ENCODE data around the gene STK40. TPM values are rescaled to one million over a fixed set of nuclear protein-coding genes. Genes with fewer than 3 reads are reported as not detected.

Gene STK40
- total RNA-seq, 1 donor, result 16.9 TPM

DNA sequence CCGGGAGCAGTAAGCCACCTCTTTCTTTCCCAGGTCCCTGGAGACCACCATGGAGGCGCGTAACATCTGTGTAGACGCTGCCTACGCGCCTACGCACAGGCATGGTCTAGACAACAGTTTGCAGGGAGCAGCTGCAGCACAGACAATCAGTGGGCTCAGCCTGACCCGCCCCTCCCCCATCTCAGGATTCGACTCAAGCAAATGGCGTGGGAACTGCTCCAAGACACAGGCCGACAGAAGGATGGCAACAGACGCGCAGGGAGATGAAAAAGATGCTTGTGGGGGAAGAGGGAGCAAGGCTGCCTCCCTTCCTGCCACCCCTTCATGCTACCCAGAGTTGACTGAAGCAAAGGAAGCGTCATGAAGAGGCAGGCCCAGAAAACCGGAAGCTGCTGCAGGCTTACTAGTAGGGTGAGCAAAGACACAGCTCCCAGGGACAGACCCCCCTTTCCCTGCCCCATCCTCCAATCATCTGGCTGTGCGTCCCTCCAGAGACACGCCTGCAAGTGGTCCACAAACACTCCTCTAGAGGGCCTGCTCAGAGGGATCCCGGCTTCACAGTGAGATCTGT is 19.5 kb downstream of the STK40 start:
- peaks cover 66% of the 10 kb centered on the region for H3K4me1 ChIP-seq (ENCODE audit: insufficient read depth, low read length)

GRCh38 chr1:36365381-36365780 is 20.3 kb downstream of the STK40 start:
- no peak overlapping the region for H3K4me3 ChIP-seq (ENCODE audit: low read length)
- H3K4me1 ChIP-seq (ENCODE audit: insufficient read depth, low read length), result peaks cover 64% of the 10 kb centered on the region
- H3K9me3 ChIP-seq (ENCODE audit: low read depth, low read length), result no peaks in the 10 kb centered on the region
- H3K27me3 ChIP-seq (ENCODE audit: insufficient read depth, low read length), result no peaks in the 10 kb centered on the region

More for the DNA sequence above, 19.5 kb downstream of the STK40 start:
- Histone ChIP-seq H3K9me3 (ENCODE audit: low read depth, low read length) (no peaks in the 10 kb centered on the region), H3K27me3 (ENCODE audit: insufficient read depth, low read length) (no peaks in the 10 kb centered on the region), H3K4me3 (ENCODE audit: low read length) (no peak overlapping the region)

- Histone ChIP-seq H3K9me3 (ENCODE audit: low read depth, low read length) (no peaks in the 10 kb centered on the region), H3K4me1 (ENCODE audit: insufficient read depth, low read length) (peaks cover 26% of the 10 kb centered on the region), H3K4me3 (ENCODE audit: low read length) (no peak overlapping the region), H3K27me3 (ENCODE audit: insufficient read depth, low read length) (no peaks in the 10 kb centered on the region)
Measured at GRCh38 chr1:36359911-36360550, 25.7 kb downstream of the STK40 start.

- H3K4me1 ChIP-seq (ENCODE audit: insufficient read depth, low read length), result peaks cover 20% of the 10 kb centered on the region
- H3K9me3 ChIP-seq (ENCODE audit: low read depth, low read length), result no peaks in the 10 kb centered on the region
- no peak overlapping the region for H3K4me3 ChIP-seq (ENCODE audit: low read length)
- H3K27me3 ChIP-seq (ENCODE audit: insufficient read depth, low read length), result no peaks in the 10 kb centered on the region
Measured at GRCh38 chr1:36359383-36359782, 26.3 kb downstream of the STK40 start.

- Histone ChIP-seq H3K27me3 (ENCODE audit: insufficient read depth, low read length) (no peaks in the 10 kb centered on the region), H3K9me3 (ENCODE audit: low read depth, low read length) (no peaks in the 10 kb centered on the region), H3K4me1 (ENCODE audit: insufficient read depth, low read length) (peaks cover 20% of the 10 kb centered on the region), H3K4me3 (ENCODE audit: low read length) (no peak overlapping the region)
Measured at GRCh38 chr1:36358514-36359084, 27.1 kb downstream of the STK40 start.

DNA sequence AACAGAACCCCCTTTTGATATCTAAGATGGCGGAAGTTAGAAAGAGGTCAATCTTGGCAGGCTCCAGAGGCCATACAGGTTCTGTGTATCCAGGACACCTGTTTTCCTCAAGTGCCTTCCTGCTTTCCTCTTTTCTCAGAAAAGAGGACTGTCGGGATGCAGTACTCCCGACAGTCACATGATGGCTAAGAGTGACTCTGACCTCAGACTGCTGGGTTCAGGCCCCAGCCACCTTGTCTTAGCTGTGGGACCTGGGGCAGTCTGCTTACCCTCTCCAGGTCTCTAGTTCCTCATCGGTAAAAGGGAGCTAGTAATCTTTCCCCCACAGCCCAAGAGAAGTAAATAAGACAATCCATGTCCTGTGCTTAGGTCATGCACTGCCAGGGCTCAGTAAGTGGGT is 29.9 kb downstream of the STK40 start:
- Histone ChIP-seq H3K4me3 (ENCODE audit: low read length) (no peak overlapping the region), H3K9me3 (ENCODE audit: low read depth, low read length) (no peaks in the 10 kb centered on the region), H3K4me1 (ENCODE audit: insufficient read depth, low read length) (peaks cover 32% of the 10 kb centered on the region), H3K27me3 (ENCODE audit: insufficient read depth, low read length) (no peaks in the 10 kb centered on the region)

DNA sequence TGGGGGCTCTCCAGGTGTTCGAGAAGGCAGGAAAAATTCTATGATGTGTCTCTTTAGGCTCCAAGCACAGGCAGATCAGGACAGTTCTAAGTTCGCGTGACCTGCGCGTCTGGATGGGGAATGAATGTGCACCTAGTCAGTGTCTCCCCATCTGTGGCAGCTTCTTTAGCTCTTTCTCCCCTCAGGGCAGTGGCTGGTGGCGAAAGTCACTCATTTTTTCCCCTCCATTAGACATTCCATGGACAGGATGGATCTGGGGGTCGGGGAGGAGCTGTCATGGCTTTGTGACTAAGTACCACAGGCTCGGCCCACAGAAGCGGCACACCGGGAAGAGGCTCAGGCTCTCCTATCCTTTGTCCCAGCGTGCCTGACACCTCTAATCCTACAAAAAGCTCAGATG is 31.2 kb downstream of the STK40 start:
- Histone ChIP-seq H3K27me3 (ENCODE audit: insufficient read depth, low read length) (no peaks in the 10 kb centered on the region), H3K4me3 (ENCODE audit: low read length) (no peak overlapping the region), H3K9me3 (ENCODE audit: low read depth, low read length) (no peaks in the 10 kb centered on the region), H3K4me1 (ENCODE audit: insufficient read depth, low read length) (peaks cover 32% of the 10 kb centered on the region)

GRCh38 chr1:36352910-36353878 is 32.5 kb downstream of the STK40 start:
- no peaks in the 10 kb centered on the region for H3K9me3 ChIP-seq (ENCODE audit: low read depth, low read length)
- H3K27me3 ChIP-seq (ENCODE audit: insufficient read depth, low read length), result no peaks in the 10 kb centered on the region
- H3K4me1 ChIP-seq (ENCODE audit: insufficient read depth, low read length), result peaks cover 35% of the 10 kb centered on the region
- no peak overlapping the region for H3K4me3 ChIP-seq (ENCODE audit: low read length)

DNA sequence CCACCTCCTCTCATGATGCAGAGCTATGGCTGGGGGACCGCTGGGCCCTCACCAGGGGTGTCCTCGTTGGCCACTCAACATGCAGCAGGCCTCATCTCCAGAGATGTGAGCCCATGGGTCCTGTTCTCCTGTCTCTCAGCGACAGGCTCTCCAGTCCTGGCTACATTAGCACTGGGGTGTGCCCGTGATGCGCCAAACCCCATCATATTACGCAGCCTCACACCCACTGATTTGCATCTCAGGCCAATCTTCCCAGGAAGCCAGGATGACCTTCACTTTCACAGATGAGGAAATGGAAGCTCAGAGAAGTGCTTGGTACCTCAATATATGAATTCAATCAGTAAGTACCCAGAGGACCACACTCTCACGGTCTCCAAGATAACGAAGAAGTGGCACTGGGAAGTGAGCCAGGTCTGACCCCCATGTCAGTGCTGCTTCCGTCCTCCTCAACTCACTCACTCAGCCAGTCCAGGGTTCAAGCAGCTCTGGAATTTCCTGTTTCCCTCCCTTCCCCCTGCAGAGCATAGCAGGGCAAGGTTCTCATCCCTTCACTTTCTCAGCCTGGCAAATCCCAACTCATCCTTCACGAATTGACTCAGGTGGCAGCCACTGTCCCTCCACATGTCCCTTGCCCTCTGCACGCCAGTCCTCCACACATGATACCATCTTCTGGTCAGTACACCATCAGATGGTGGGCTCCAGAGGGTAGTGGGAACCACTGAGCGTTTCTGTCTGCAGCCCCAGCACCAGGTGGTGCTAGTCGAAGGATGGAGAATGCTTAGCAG is 33.4 kb downstream of the STK40 start:
- Histone ChIP-seq H3K4me1 (ENCODE audit: insufficient read depth, low read length) (peaks cover 35% of the 10 kb centered on the region), H3K27me3 (ENCODE audit: insufficient read depth, low read length) (no peaks in the 10 kb centered on the region), H3K4me3 (ENCODE audit: low read length) (no peak overlapping the region), H3K9me3 (ENCODE audit: low read depth, low read length) (no peaks in the 10 kb centered on the region)

- Histone ChIP-seq H3K27me3 (ENCODE audit: insufficient read depth, low read length) (no peaks in the 10 kb centered on the region), H3K4me3 (ENCODE audit: low read length) (no peak overlapping the region), H3K9me3 (ENCODE audit: low read depth, low read length) (no peaks in the 10 kb centered on the region), H3K4me1 (ENCODE audit: insufficient read depth, low read length) (peaks cover 35% of the 10 kb centered on the region)
Measured at GRCh38 chr1:36351227-36351977, 34.3 kb downstream of the STK40 start.

DNA sequence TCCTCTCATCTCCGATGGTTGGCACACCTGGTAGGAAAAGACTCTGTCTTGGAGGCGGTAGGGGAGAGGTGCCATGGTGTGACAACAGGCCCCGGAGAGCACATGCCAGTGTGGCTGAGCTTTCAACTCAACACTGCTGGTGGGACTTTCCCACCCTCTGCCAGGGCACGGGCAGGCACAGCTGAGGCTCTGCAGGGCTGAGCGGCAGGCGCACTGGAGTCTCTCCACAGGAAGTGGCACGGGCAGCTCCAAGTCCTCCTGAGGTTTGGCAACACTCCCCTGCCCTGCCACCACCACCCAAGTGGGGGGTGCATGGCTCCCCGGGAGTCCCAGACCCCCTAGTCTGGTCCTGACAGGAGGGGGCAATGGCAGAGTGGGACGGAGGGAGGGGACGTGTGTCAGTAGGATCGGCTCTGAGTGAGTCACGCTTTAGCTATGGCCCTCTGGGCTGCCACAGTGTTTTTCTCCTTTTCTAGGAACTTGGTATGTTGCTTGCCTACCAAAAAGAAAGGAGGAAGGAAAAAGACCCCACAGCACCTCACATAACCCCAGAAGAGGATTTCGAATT is 35.0 kb downstream of the STK40 start:
- Histone ChIP-seq H3K4me3 (ENCODE audit: low read length) (no peak overlapping the region), H3K27me3 (ENCODE audit: insufficient read depth, low read length) (no peaks in the 10 kb centered on the region), H3K9me3 (ENCODE audit: low read depth, low read length) (no peaks in the 10 kb centered on the region), H3K4me1 (ENCODE audit: insufficient read depth, low read length) (peaks cover 35% of the 10 kb centered on the region)

GRCh38 chr1:36349839-36350238 is 35.9 kb downstream of the STK40 start:
- Histone ChIP-seq H3K27me3 (ENCODE audit: insufficient read depth, low read length) (no peaks in the 10 kb centered on the region), H3K4me3 (ENCODE audit: low read length) (no peak overlapping the region), H3K9me3 (ENCODE audit: low read depth, low read length) (no peaks in the 10 kb centered on the region), H3K4me1 (ENCODE audit: insufficient read depth, low read length) (peaks cover 35% of the 10 kb centered on the region)

GRCh38 chr1:36349241-36349671 is 36.5 kb downstream of the STK40 start:
- no peak overlapping the region for H3K4me3 ChIP-seq (ENCODE audit: low read length)
- H3K27me3 ChIP-seq (ENCODE audit: insufficient read depth, low read length), result no peaks in the 10 kb centered on the region
- peaks cover 35% of the 10 kb centered on the region for H3K4me1 ChIP-seq (ENCODE audit: insufficient read depth, low read length)
- H3K9me3 ChIP-seq (ENCODE audit: low read depth, low read length), result no peaks in the 10 kb centered on the region
